ENCODE measurements around the gene ARHGAP19. TPM values are rescaled to one million over a fixed set of nuclear protein-coding genes. Genes with fewer than 3 reads are reported as not detected.

The ARHGAP19 gene
- total RNA-seq, 2 experiments from 2014 or later: 56.6 to 58.5 TPM

- no peaks in the 10 kb centered on the region for H3K27me3 Mint-ChIP-seq
- DNase-seq: no peak
- peaks cover 35% of the 10 kb centered on the region for H3K36me3 Mint-ChIP-seq (ENCODE audit: low read depth)
- ChIA-PET CTCF (no interaction called here), POLR2A (no interaction called here)
- peaks cover 5% of the 10 kb centered on the region for H3K4me1 Mint-ChIP-seq
- no peaks in the 10 kb centered on the region for H3K9me3 Mint-ChIP-seq
- H3K4me3 Mint-ChIP-seq: no peak overlapping the region
- H3K27ac Mint-ChIP-seq: no peak overlapping the region
Observed at GRCh38 chr10:97263971-97264370, 28.5 kb downstream of the ARHGAP19 start.

- H3K36me3 Mint-ChIP-seq (ENCODE audit: low read depth): peaks cover 32% of the 10 kb centered on the region
- H3K27ac Mint-ChIP-seq: no peak overlapping the region
- H3K4me3 Mint-ChIP-seq: no peak overlapping the region
- peaks cover 5% of the 10 kb centered on the region for H3K4me1 Mint-ChIP-seq
- H3K27me3 Mint-ChIP-seq: no peaks in the 10 kb centered on the region
- CTCF ChIA-PET: no interaction called here
- POLR2A ChIA-PET: no interaction called here
- H3K9me3 Mint-ChIP-seq: no peaks in the 10 kb centered on the region
- no peak for DNase-seq
Observed at GRCh38 chr10:97261656-97262055, 30.8 kb downstream of the ARHGAP19 start.

GRCh38 chr10:97261183-97261582 is 31.3 kb downstream of the ARHGAP19 start:
- Mint-ChIP-seq H3K27ac (no peak overlapping the region), H3K4me1 (peaks cover 5% of the 10 kb centered on the region), H3K9me3 (no peaks in the 10 kb centered on the region), H3K4me3 (no peak overlapping the region), H3K36me3 (ENCODE audit: low read depth) (peaks cover 32% of the 10 kb centered on the region), H3K27me3 (no peaks in the 10 kb centered on the region)
- no peak for DNase-seq
- CTCF ChIA-PET: interaction anchor here (0.7 kb wide), 1 partner anchor 513 kb away, joined by 5 read pairs; no protein-coding TSS in a partner anchor
- POLR2A ChIA-PET: no interaction called here

- peaks cover 8% of the 10 kb centered on the region for H3K4me1 Mint-ChIP-seq
- ChIA-PET POLR2A (no interaction called here), CTCF (interaction anchor here (1.0 kb wide), 1 partner anchor 11 kb away, joined by 6 read pairs; no protein-coding TSS in a partner anchor)
- no peaks in the 10 kb centered on the region for H3K27me3 Mint-ChIP-seq
- H3K9me3 Mint-ChIP-seq: peaks cover 3% of the 10 kb centered on the region
- peaks cover 43% of the 10 kb centered on the region for H3K36me3 Mint-ChIP-seq (ENCODE audit: low read depth)
- H3K27ac Mint-ChIP-seq: no peak overlapping the region
- DNase-seq: no peak
- H3K4me3 Mint-ChIP-seq: no peak overlapping the region
Observed at GRCh38 chr10:97259119-97259518, 33.3 kb downstream of the ARHGAP19 start.

- Mint-ChIP-seq H3K27me3 (no peaks in the 10 kb centered on the region), H3K36me3 (ENCODE audit: low read depth) (peaks cover 51% of the 10 kb centered on the region), H3K4me1 (peaks cover 4% of the 10 kb centered on the region), H3K4me3 (no peak overlapping the region), H3K27ac (no peak overlapping the region), H3K9me3 (peaks cover 3% of the 10 kb centered on the region)
- no peak for DNase-seq
- POLR2A ChIA-PET: no interaction called here
- CTCF ChIA-PET: interaction anchor here (0.8 kb wide), 1 partner anchor 69 kb away, joined by 3 read pairs; no protein-coding TSS in a partner anchor
Observed at GRCh38 chr10:97256356-97256755, 36.1 kb downstream of the ARHGAP19 start.

DNA sequence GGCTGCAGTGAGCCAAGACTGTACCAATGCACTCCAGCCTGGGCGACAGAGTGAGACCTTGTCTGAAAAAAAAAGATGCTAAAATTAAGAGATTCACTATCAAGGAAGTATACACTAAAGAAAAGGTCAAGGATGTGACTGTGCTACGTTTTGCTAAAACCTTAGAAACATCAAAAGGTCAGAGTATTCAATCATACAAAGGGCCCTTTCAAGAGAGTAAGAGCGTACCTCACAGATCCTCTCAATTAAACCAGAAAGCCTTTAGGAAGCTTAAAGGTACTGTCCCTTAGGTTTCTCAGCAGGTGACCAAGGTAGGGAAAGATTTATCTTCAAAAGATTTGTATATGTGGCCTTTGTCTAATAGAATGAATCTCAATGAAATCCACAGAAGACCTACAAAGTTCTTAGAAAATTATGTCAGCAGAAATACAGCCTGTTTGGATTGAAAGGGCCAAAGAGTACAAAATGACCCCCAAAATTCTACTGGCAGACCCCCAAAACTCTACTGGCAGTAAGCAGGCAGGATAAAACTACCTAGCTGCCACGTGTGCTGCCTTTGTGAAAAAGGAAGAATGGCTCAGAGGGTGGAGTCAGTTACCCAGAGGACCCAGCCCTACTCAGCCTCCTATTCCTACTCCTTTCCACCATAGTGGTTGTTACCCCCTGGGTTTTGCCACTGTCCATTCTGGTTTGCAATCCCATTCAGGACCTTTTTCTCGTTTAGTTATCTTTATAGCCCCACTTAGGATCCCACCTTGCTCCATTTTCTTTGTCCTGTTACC is 36.7 kb downstream of the ARHGAP19 start:
- H3K4me3 Mint-ChIP-seq: no peak overlapping the region
- DNase-seq: no peak
- H3K36me3 Mint-ChIP-seq (ENCODE audit: low read depth): peaks cover 51% of the 10 kb centered on the region
- peak overlapping the region; percentile 64 for H3K27ac Mint-ChIP-seq
- H3K9me3 Mint-ChIP-seq: peaks cover 3% of the 10 kb centered on the region
- ChIA-PET CTCF (no interaction called here), POLR2A (no interaction called here)
- peaks cover 4% of the 10 kb centered on the region for H3K4me1 Mint-ChIP-seq
- no peaks in the 10 kb centered on the region for H3K27me3 Mint-ChIP-seq

GRCh38 chr10:97254694-97255093 is 37.7 kb downstream of the ARHGAP19 start:
- H3K4me3 Mint-ChIP-seq: no peak overlapping the region
- H3K27me3 Mint-ChIP-seq: no peaks in the 10 kb centered on the region
- peaks cover 3% of the 10 kb centered on the region for H3K9me3 Mint-ChIP-seq
- H3K36me3 Mint-ChIP-seq (ENCODE audit: low read depth): peaks cover 53% of the 10 kb centered on the region
- peaks cover 4% of the 10 kb centered on the region for H3K4me1 Mint-ChIP-seq
- POLR2A ChIA-PET: no interaction called here
- DNase-seq: no peak
- CTCF ChIA-PET: interaction anchor here (0.6 kb wide), 1 partner anchor 321 kb away, joined by 3 read pairs; no protein-coding TSS in a partner anchor
- no peak overlapping the region for H3K27ac Mint-ChIP-seq

- Mint-ChIP-seq H3K9me3 (peaks cover 3% of the 10 kb centered on the region), H3K27me3 (no peaks in the 10 kb centered on the region), H3K4me1 (peaks cover 2% of the 10 kb centered on the region), H3K36me3 (ENCODE audit: low read depth) (peaks cover 54% of the 10 kb centered on the region), H3K4me3 (no peak overlapping the region), H3K27ac (no peak overlapping the region)
- no peak for DNase-seq
- POLR2A ChIA-PET: interaction anchor here (0.6 kb wide), 1 partner anchor 885 kb away, joined by 4 read pairs; no protein-coding TSS in a partner anchor
- CTCF ChIA-PET: no interaction called here
Observed at GRCh38 chr10:97250952-97251351, 41.5 kb downstream of the ARHGAP19 start.

- CTCF ChIA-PET: no interaction called here
- no peaks in the 10 kb centered on the region for H3K9me3 Mint-ChIP-seq
Observed at GRCh38 chr10:97243836-97244235, 48.6 kb downstream of the ARHGAP19 start.

DNA sequence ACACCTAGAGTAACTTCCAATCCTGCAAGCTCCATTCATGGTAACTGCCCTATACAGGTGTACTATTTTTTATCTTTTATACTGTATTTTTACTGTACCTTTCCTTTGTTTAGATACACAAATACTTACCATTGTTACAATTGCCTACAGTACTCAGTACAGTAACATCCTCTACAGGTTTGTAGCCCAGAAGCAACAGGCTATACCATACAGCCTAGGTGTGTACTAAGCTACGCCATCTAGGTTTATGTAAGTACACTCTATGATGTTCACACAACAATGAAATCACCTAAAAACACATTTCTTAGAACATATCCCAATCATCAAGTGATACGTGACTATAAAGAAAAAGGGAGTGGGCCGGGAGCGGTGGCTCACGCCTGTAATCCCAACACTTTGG is 53.6 kb downstream of the ARHGAP19 start:
- peaks cover 21% of the 10 kb centered on the region for H3K36me3 Mint-ChIP-seq (ENCODE audit: low read depth)
- no peak for DNase-seq
- H3K27ac Mint-ChIP-seq: no peak overlapping the region
- H3K27me3 Mint-ChIP-seq: no peaks in the 10 kb centered on the region
- H3K4me1 Mint-ChIP-seq: no peaks in the 10 kb centered on the region
- H3K4me3 Mint-ChIP-seq: no peak overlapping the region
- no peaks in the 10 kb centered on the region for H3K9me3 Mint-ChIP-seq
- ChIA-PET CTCF (interaction anchor here (1.2 to 1.5 kb wide), 2 partner anchors 23 to 29 kb away, joined by 3 read pairs; no protein-coding TSS in a partner anchor), POLR2A (no interaction called here)

More at GRCh38 chr10:97243836-97244235, 48.6 kb downstream of the ARHGAP19 start:
- POLR2A ChIA-PET: no interaction called here
- Mint-ChIP-seq H3K4me1 (no peaks in the 10 kb centered on the region), H3K27ac (no peak overlapping the region), H3K27me3 (no peaks in the 10 kb centered on the region), H3K36me3 (ENCODE audit: low read depth) (peaks cover 35% of the 10 kb centered on the region), H3K4me3 (no peak overlapping the region)
- no peak for DNase-seq

GRCh38 chr10:97235353-97235752 is 57.1 kb downstream of the ARHGAP19 start:
- H3K36me3 Mint-ChIP-seq (ENCODE audit: low read depth): peaks cover 10% of the 10 kb centered on the region
- no peaks in the 10 kb centered on the region for H3K27me3 Mint-ChIP-seq
- ChIA-PET CTCF (interaction anchor here (0.6 to 2.2 kb wide), 4 partner anchors 10 to 163 kb away, joined by 3 to 6 read pairs (median 3); no protein-coding TSS in a partner anchor), POLR2A (no interaction called here)
- no peak overlapping the region for H3K4me3 Mint-ChIP-seq
- DNase-seq: no peak
- no peaks in the 10 kb centered on the region for H3K9me3 Mint-ChIP-seq
- H3K27ac Mint-ChIP-seq: no peak overlapping the region
- H3K4me1 Mint-ChIP-seq: peaks cover 2% of the 10 kb centered on the region

DNA sequence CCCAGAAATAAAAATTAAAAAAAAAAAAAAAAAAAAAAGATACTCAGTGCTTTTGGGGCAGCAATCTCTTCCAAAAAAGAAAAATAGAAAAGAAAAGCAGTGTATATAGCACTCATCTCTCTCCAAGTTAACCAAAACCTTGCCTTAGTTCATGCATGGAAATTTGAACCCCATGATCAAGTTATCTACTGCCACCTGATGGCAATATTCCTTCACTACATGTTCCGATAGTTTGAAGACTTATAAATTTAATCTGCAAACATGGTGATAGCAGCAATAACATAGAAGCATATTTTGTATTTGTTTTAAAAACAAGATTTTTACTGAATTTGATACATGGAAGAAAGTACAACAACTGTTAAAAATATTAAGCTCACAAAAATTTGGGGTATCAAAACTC is 58.0 kb downstream of the ARHGAP19 start:
- peaks cover 2% of the 10 kb centered on the region for H3K4me1 Mint-ChIP-seq
- DNase-seq: peak; percentile 17
- peaks cover 19% of the 10 kb centered on the region for H3K36me3 Mint-ChIP-seq (ENCODE audit: low read depth)
- no peaks in the 10 kb centered on the region for H3K27me3 Mint-ChIP-seq
- ChIA-PET CTCF (interaction anchor here (1.2 to 2.2 kb wide), 3 partner anchors 17 to 152 kb away, joined by 3 to 6 read pairs (median 4); no protein-coding TSS in a partner anchor), POLR2A (no interaction called here)
- no peak overlapping the region for H3K4me3 Mint-ChIP-seq
- H3K9me3 Mint-ChIP-seq: no peaks in the 10 kb centered on the region
- no peak overlapping the region for H3K27ac Mint-ChIP-seq

DNA sequence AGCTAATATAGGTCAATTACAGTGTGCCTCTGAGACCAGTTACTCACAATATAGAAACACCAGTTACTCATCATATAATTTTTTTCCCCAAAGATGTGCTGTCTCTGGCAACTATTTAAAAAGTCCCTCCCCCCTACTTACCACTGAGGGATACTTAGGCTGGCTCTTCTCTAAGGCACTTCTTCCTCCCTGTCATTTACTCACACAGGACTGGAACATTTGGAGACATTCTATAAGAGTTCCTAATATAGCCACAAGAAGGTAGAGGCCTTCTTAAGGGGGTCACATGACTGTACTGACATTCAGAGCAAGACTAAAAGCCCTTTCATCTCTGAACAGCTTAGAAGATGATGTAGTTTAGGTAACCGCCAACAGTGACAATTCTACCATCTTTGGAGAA is 62.3 kb downstream of the ARHGAP19 start:
- ChIA-PET CTCF (interaction anchor here (2.3 kb wide), 1 partner anchor 12 kb away, joined by 4 read pairs; no protein-coding TSS in a partner anchor), POLR2A (no interaction called here)

More for the DNA sequence above, 62.3 kb downstream of the ARHGAP19 start:
- Mint-ChIP-seq H3K4me3 (no peak overlapping the region), H3K27ac (no peak overlapping the region), H3K27me3 (no peaks in the 10 kb centered on the region), H3K9me3 (no peaks in the 10 kb centered on the region), H3K4me1 (peaks cover 3% of the 10 kb centered on the region), H3K36me3 (ENCODE audit: low read depth) (peaks cover 48% of the 10 kb centered on the region)
- DNase-seq: no peak
